SK-N-SH treated with all-trans-retinoic acid at 6 μM for 48 hours (cell line): Measurements from ENCODE around the gene LRP5.

ENCODE experiments used
- ATAC-seq: fragments of 200-7000 bp; cut with Tn5 transposase; 3 replicates; pipeline ENCODE4 v1.9.1; 2020; ENCODE audit warnings: mild to moderate bottlenecking, moderate library complexity
- ARNTL ChIP-seq: fragments of 450-650 bp; formaldehyde crosslinking; IDR thresholded peaks from 2 replicates; pipeline ENCODE4 v1.5.0; 2020; ENCODE audit warnings: low read depth, mild to moderate bottlenecking, moderate library complexity, borderline replicate concordance
- CREB5 ChIP-seq: fragments of 250-450 bp; sonication (Bioruptor Pico); IDR thresholded peaks from 2 replicates; pipeline ENCODE4 v1.5.1; 2020; ENCODE audit warnings: low read depth, mild to moderate bottlenecking, moderate library complexity
- CSDC2 ChIP-seq: fragments of 250-450 bp; sonication (Bioruptor Pico); IDR thresholded peaks from 2 replicates; pipeline ENCODE4 v1.5.0; 2020; ENCODE audit warnings: mild to moderate bottlenecking, moderate library complexity
- CSRNP3 ChIP-seq: fragments of 250-450 bp; sonication (Bioruptor Pico); IDR thresholded peaks from 2 replicates; pipeline ENCODE4 v1.5.1; 2021; ENCODE audit warnings: mild to moderate bottlenecking, moderate library complexity
- ESRRG ChIP-seq: fragments of 250-450 bp; sonication (Bioruptor Pico); IDR thresholded peaks from 2 replicates; pipeline ENCODE4 v1.6.1; 2021; ENCODE audit warnings: mild to moderate bottlenecking
- GLIS3 ChIP-seq: fragments of 250-450 bp; sonication (Bioruptor Pico); IDR thresholded peaks from 2 replicates; pipeline ENCODE4 v1.5.0; 2020; ENCODE audit warnings: mild to moderate bottlenecking, moderate library complexity
- ISL1 ChIP-seq: fragments of 250-450 bp; sonication (Bioruptor Pico); IDR thresholded peaks from 2 replicates; pipeline ENCODE4 v2.1.2; 2022; ENCODE audit warnings: mild to moderate bottlenecking, moderate library complexity
- OSR1 ChIP-seq: fragments of 250-450 bp; sonication (Bioruptor Pico); IDR thresholded peaks from 2 replicates; pipeline ENCODE4 v1.8.0; 2022; ENCODE audit warnings: moderate library complexity, mild to moderate bottlenecking, inconsistent platforms
- PATZ1 ChIP-seq: fragments of 250-450 bp; sonication (Bioruptor Pico); IDR thresholded peaks from 2 replicates; pipeline ENCODE4 v1.8.0; 2020; ENCODE audit warnings: mild to moderate bottlenecking, moderate library complexity, borderline replicate concordance
- POU6F1 ChIP-seq: fragments of 250-450 bp; sonication (Bioruptor Pico); IDR thresholded peaks from 2 replicates; pipeline ENCODE4 v1.8.0; 2021; ENCODE audit warnings: low read depth, mild to moderate bottlenecking, moderate library complexity, borderline replicate concordance
- PPARA ChIP-seq: fragments of 250-450 bp; sonication (Bioruptor Pico); IDR thresholded peaks from 2 replicates; pipeline ENCODE4 v1.5.0; 2020; ENCODE audit warnings: mild to moderate bottlenecking, borderline replicate concordance
- RARB ChIP-seq: fragments of 250-450 bp; sonication (Bioruptor Pico); IDR thresholded peaks from 2 replicates; pipeline ENCODE4 v1.8.0; 2021; ENCODE audit warnings: mild to moderate bottlenecking, moderate library complexity
- SNAI2 ChIP-seq: fragments of 250-450 bp; sonication (Bioruptor Pico); IDR thresholded peaks from 2 replicates; pipeline ENCODE4 v1.5.0; 2020; ENCODE audit warnings: mild to moderate bottlenecking, moderate library complexity
- TCF4 ChIP-seq: fragments of 250-450 bp; sonication (Bioruptor Pico); IDR thresholded peaks from 2 replicates; pipeline ENCODE4 v1.8.0; 2021; ENCODE audit warnings: mild to moderate bottlenecking, moderate library complexity, borderline replicate concordance
- TOX ChIP-seq: fragments of 250-450 bp; sonication (Bioruptor Pico); IDR thresholded peaks from 2 replicates; pipeline ENCODE4 v1.8.0; 2021; ENCODE audit warnings: mild to moderate bottlenecking, moderate library complexity, borderline replicate concordance
- ZC3H10 ChIP-seq: fragments of 250-450 bp; sonication (Bioruptor Pico); IDR thresholded peaks from 2 replicates; pipeline ENCODE4 v1.5.1; 2021; ENCODE audit warnings: mild to moderate bottlenecking, moderate library complexity
- ZFP3 ChIP-seq: fragments of 250-450 bp; sonication (Bioruptor Pico); IDR thresholded peaks from 2 replicates; pipeline ENCODE4 v1.5.0; 2020; ENCODE audit warnings: mild to moderate bottlenecking, moderate library complexity
- ZFP30 ChIP-seq: fragments of 450-650 bp; formaldehyde crosslinking; IDR thresholded peaks from 2 replicates; pipeline ENCODE4 v1.5.0; 2022; ENCODE audit warnings: mild to moderate bottlenecking, moderate library complexity
- ZNF565 ChIP-seq: fragments of 450-650 bp; formaldehyde crosslinking; conservative IDR thresholded peaks from 2 replicates; pipeline ENCODE4 v1.5.0; 2020; ENCODE audit warnings: low read depth, mild to moderate bottlenecking, moderate library complexity
- ZNF70 ChIP-seq: fragments of 450-650 bp; formaldehyde crosslinking; IDR thresholded peaks from 2 replicates; pipeline ENCODE4 v1.5.0; 2020; ENCODE audit warnings: mild to moderate bottlenecking, moderate library complexity
- ZNF8 ChIP-seq: fragments of 450-650 bp; formaldehyde crosslinking; IDR thresholded peaks from 2 replicates; pipeline ENCODE4 v1.5.0; 2020; ENCODE audit warnings: mild to moderate bottlenecking, moderate library complexity

The LRP5 gene

GRCh38 chr11:68266121-68266891 lies 46.1 kb upstream of the LRP5 start:
- no peak for TF ChIP-seq ZNF565 (CRISPR knock-in tag)
- TF ChIP-seq ZFP30 (CRISPR knock-in tag), result no peak
- no peak for TF ChIP-seq ISL1 (CRISPR knock-in tag)
- TF ChIP-seq CREB5 (CRISPR knock-in tag), result no peak
- no peak for TF ChIP-seq ARNTL (CRISPR knock-in tag)
- ATAC-seq, result no peak

GRCh38 chr11:68266936-68267880 lies 45.2 kb upstream of the LRP5 start:
- no peak for TF ChIP-seq PPARA (CRISPR knock-in tag)
- no peak for TF ChIP-seq RARB (CRISPR knock-in tag)
- TF ChIP-seq ZNF8 (CRISPR knock-in tag), result no peak
- TF ChIP-seq OSR1 (CRISPR knock-in tag), result no peak
- no peak for TF ChIP-seq CSRNP3 (CRISPR knock-in tag)
- no peak for TF ChIP-seq ZC3H10 (CRISPR knock-in tag)
- TF ChIP-seq POU6F1 (CRISPR knock-in tag), result no peak
- TF ChIP-seq TOX, result no peak
- TF ChIP-seq CREB5 (CRISPR knock-in tag), result no peak
- TF ChIP-seq CSDC2 (CRISPR knock-in tag), result no peak
- no peak for TF ChIP-seq PATZ1 (CRISPR knock-in tag)
- TF ChIP-seq SNAI2 (CRISPR knock-in tag), result no peak
- no peak for TF ChIP-seq ZNF70 (CRISPR knock-in tag)
- TF ChIP-seq ZFP3 (CRISPR knock-in tag), result no peak
- TF ChIP-seq ARNTL (CRISPR knock-in tag), result no peak
- TF ChIP-seq ESRRG (CRISPR knock-in tag), result no peak
- no peak for TF ChIP-seq TCF4
- no peak for TF ChIP-seq GLIS3 (CRISPR knock-in tag)
- no peak for TF ChIP-seq ISL1 (CRISPR knock-in tag)
- no peak for TF ChIP-seq ZNF565 (CRISPR knock-in tag)

GRCh38 chr11:68267881-68268240 lies 44.5 kb upstream of the LRP5 start:
- TF ChIP-seq CSDC2 (CRISPR knock-in tag), result no peak
- TF ChIP-seq GLIS3 (CRISPR knock-in tag), result no peak
- TF ChIP-seq ZNF70 (CRISPR knock-in tag), result no peak
- TF ChIP-seq ZC3H10 (CRISPR knock-in tag), result no peak
- TF ChIP-seq PPARA (CRISPR knock-in tag), result no peak
- no peak for TF ChIP-seq CSRNP3 (CRISPR knock-in tag)
- no peak for ATAC-seq

More at GRCh38 chr11:68266936-68267880, 45.2 kb upstream of the LRP5 start:
- no peak for ATAC-seq
